HG02571 (cell line): ENCODE results near the gene RBM44.
"Not testable (repeated sequence)": the region's sequence is repeated elsewhere in the genome, so short reads cannot be mapped to it uniquely, and the experiment has no call there.

ENCODE experiments used
- ATAC-seq: cut with Tn5 transposase; IDR thresholded peaks from one replicate; pipeline ENCODE4 v1.9.1; 2021; ENCODE audit warnings: mild to moderate bottlenecking, moderate library complexity; ENCODE audit not compliant: unreplicated experiment

The RBM44 gene

GRCh38 chr2:237798236-237799059 lies at the start of gene RBM44:
Gene RBM44, plus strand, starts transcription at chr2:237798779. Its CDS starts 14,831 bp downstream, at chr2:237813610.
- ATAC-seq, result no peak

- no peak for ATAC-seq
Measured at GRCh38 chr2:237749002-237749401, 49.6 kb upstream of the RBM44 start.

GRCh38 chr2:237749961-237750360 lies 48.6 kb upstream of the RBM44 start:
- ATAC-seq, result no peak

GRCh38 chr2:237750441-237750840 lies 48.1 kb upstream of the RBM44 start:
- not testable (repeated sequence) for ATAC-seq

GRCh38 chr2:237752761-237753165 lies 45.8 kb upstream of the RBM44 start:
- peak; percentile 94 for ATAC-seq

- no peak for ATAC-seq
Measured at GRCh38 chr2:237754182-237754581, 44.4 kb upstream of the RBM44 start.

GRCh38 chr2:237754626-237755248 lies 43.8 kb upstream of the RBM44 start:
- ATAC-seq, result no peak

GRCh38 chr2:237757616-237758015 lies 41.0 kb upstream of the RBM44 start:
- ATAC-seq, result no peak

- ATAC-seq, result no peak
Measured at GRCh38 chr2:237758185-237758584, 40.4 kb upstream of the RBM44 start.

- ATAC-seq, result no peak
Measured at GRCh38 chr2:237759176-237759575, 39.4 kb upstream of the RBM44 start.

GRCh38 chr2:237760506-237761502 lies 37.8 kb upstream of the RBM44 start:
- ATAC-seq, result no peak

- not testable (repeated sequence) for ATAC-seq
Measured at GRCh38 chr2:237762291-237763182, 36.0 kb upstream of the RBM44 start.

GRCh38 chr2:237763812-237764211 lies 34.8 kb upstream of the RBM44 start:
- ATAC-seq, result no peak

- not testable (repeated sequence) for ATAC-seq
Measured at GRCh38 chr2:237765122-237765521, 33.5 kb upstream of the RBM44 start.

GRCh38 chr2:237765875-237766274 lies 32.7 kb upstream of the RBM44 start:
- no peak for ATAC-seq

GRCh38 chr2:237766340-237766739 lies 32.2 kb upstream of the RBM44 start:
- ATAC-seq, result no peak

- ATAC-seq, result no peak
Measured at GRCh38 chr2:237772513-237772912, 26.1 kb upstream of the RBM44 start.

- no peak for ATAC-seq
Measured at GRCh38 chr2:237773826-237774225, 24.8 kb upstream of the RBM44 start.

- no peak for ATAC-seq
Measured at GRCh38 chr2:237774811-237775553, 23.6 kb upstream of the RBM44 start.
